22Rv1 (cell line): ENCODE results near the gene RNF130.

ENCODE experiments used
- CTCF ChIP-seq: fragments of 450-650 bp; IDR thresholded peaks from 2 replicates; pipeline ENCODE4 v1.5.1; 2017; ENCODE audit warnings: mild to moderate bottlenecking
- ZFX ChIP-seq: fragments of 450-650 bp; IDR thresholded peaks from 2 replicates; pipeline ENCODE4 v1.6.1; 2017; ENCODE audit warnings: antibody characterized with exemption, borderline replicate concordance

- TF ChIP-seq CTCF, result no peak
- TF ChIP-seq ZFX, result no peak
These were observed 111.2 kb downstream of the RNF130 start for GRCh38 chr5:179960204-179960831.
